Peyer's patch (tissue), 4 donors: ENCODE measurements around the gene PARP11. TPM values are rescaled to one million over a fixed set of nuclear protein-coding genes. Genes with fewer than 3 reads are reported as not detected.
"Not testable (repeated sequence)": the region's sequence is repeated elsewhere in the genome, so short reads cannot be mapped to it uniquely, and the experiment has no call there.

Source experiments
- DNase-seq, 3 donors: peaks; one replicate each; pipeline ENCODE4 v3.0.0-alpha.2; 2017 to 2019
- H3K27ac ChIP-seq, 4 donors: fragments of 200-600 bp; sonication (generic); one replicate each; pipeline ENCODE4 v1.5.1; 2016 to 2019
- H3K27me3 ChIP-seq, 2 donors: fragments of 200-600 bp; sonication (generic); one replicate each; pipeline ENCODE4 v1.5.1; 2019
- H3K36me3 ChIP-seq, 3 donors: fragments of 200-600 bp; sonication (generic); one replicate each; pipeline ENCODE4 v1.5.1; 2016 to 2019
- H3K4me1 ChIP-seq, 4 donors: fragments of 200-600 bp; sonication (generic); one replicate each; pipeline ENCODE4 v1.5.1; 2016 to 2019
- H3K4me3 ChIP-seq, 4 donors: fragments of 200-600 bp; sonication (generic); 1 replicate in 3 of 4; 2 replicates in 1 of 4; pipeline ENCODE4 v1.5.1; 2016 to 2019; ENCODE audit warnings: mild to moderate bottlenecking in 1 of 4
- H3K9me3 ChIP-seq, 4 donors: fragments of 200-600 bp; sonication (generic); one replicate each; pipeline ENCODE4 v1.5.1; 2016 to 2019; ENCODE audit warnings: mild to moderate bottlenecking in 1 of 4
- POLR2A ChIP-seq, 2 donors: fragments of 450-650 bp; IDR thresholded peaks; one replicate each; pipeline ENCODE4 v1.5.1; 2017; ENCODE audit warnings: antibody characterized with exemption in 2 of 2, mild to moderate bottlenecking in 2 of 2, moderate library complexity in 2 of 2
- total RNA-seq, 4 donors: library from RNA; depleted of rRNA; stranded (reverse); fragments of >200 nt; gene quantifications; one replicate each; pipeline ENCODE4 v1.1.0, GENCODE V29; 2016
- TF ChIP-seq, protein P1 (sequence below), 6 experiments: fragments of 450-650 bp in 4 of 6; fragments of 200-600 bp in 2 of 6; sonication (generic) in 1 of 6; IDR thresholded peaks; one replicate each; pipeline ENCODE4 v1.5.1; 2017 to 2019; ENCODE audit warnings: antibody characterized with exemption in 6 of 6, mild to moderate bottlenecking in 3 of 6, moderate library complexity in 1 of 6

PARP11 gene
- total RNA-seq, 4 donors from 2014 or later: 5.1 to 28.1 (median 6.9) TPM

DNA sequence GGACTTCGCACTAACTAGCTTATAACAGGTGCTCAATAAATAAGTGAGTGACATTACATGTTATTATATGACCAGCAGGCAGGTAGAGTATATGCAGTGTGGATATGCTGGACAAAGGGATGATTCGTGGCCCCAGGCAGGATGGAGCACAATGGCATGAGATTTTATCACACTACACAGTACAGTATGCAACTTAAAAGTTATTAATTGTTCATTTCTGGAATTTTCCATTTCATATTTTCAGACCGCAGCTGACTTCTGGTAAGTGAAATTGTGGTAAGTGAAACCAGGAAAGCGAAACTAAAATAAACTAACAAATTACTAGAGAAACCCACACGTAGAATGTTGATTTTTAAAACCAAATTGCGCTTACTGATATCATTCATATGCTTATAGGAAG is 3.3 kb downstream of the PARP11 start:
- H3K4me3 ChIP-seq: peak overlapping the region; percentile 19 to 49 (median 26)
- peak overlapping the region; percentile 60 to 91 (median 62) for H3K27ac ChIP-seq

GRCh38 chr12:3869433-3869832 is 3.8 kb downstream of the PARP11 start:
- Histone ChIP-seq H3K4me3 (peak overlapping the region in 2 of 4 donors; percentile 32 to 49), H3K4me1 (peaks cover 0 to 32% (median 6%) of the 10 kb centered on the region in 4 donors), H3K27ac (peak overlapping the region; percentile 60 to 91 (median 62)), H3K9me3 (peaks cover 0 to 3% (median 0%) of the 10 kb centered on the region in 4 donors), H3K36me3 (no peaks in the 10 kb centered on the region), H3K27me3 (no peaks in the 10 kb centered on the region)
- TF ChIP-seq POLR2A (IDR thresholded peaks at IDR 0.05): no peak
- TF ChIP-seq, protein P1, sequence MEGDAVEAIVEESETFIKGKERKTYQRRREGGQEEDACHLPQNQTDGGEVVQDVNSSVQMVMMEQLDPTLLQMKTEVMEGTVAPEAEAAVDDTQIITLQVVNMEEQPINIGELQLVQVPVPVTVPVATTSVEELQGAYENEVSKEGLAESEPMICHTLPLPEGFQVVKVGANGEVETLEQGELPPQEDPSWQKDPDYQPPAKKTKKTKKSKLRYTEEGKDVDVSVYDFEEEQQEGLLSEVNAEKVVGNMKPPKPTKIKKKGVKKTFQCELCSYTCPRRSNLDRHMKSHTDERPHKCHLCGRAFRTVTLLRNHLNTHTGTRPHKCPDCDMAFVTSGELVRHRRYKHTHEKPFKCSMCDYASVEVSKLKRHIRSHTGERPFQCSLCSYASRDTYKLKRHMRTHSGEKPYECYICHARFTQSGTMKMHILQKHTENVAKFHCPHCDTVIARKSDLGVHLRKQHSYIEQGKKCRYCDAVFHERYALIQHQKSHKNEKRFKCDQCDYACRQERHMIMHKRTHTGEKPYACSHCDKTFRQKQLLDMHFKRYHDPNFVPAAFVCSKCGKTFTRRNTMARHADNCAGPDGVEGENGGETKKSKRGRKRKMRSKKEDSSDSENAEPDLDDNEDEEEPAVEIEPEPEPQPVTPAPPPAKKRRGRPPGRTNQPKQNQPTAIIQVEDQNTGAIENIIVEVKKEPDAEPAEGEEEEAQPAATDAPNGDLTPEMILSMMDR (IDR thresholded peaks at IDR 0.05): no peak
- DNase-seq: no peak

More for the DNA sequence above, 3.3 kb downstream of the PARP11 start:
- peaks cover 0 to 3% (median 0%) of the 10 kb centered on the region in 4 donors for H3K9me3 ChIP-seq
- H3K36me3 ChIP-seq: no peaks in the 10 kb centered on the region
- peaks cover 0 to 32% (median 6%) of the 10 kb centered on the region in 4 donors for H3K4me1 ChIP-seq
- TF ChIP-seq POLR2A (IDR thresholded peaks at IDR 0.05): no peak
- TF ChIP-seq, protein P1 (IDR thresholded peaks at IDR 0.05): peak in 1 of 6 experiments; percentile 13
- no peaks in the 10 kb centered on the region for H3K27me3 ChIP-seq
- DNase-seq: no peak

DNA sequence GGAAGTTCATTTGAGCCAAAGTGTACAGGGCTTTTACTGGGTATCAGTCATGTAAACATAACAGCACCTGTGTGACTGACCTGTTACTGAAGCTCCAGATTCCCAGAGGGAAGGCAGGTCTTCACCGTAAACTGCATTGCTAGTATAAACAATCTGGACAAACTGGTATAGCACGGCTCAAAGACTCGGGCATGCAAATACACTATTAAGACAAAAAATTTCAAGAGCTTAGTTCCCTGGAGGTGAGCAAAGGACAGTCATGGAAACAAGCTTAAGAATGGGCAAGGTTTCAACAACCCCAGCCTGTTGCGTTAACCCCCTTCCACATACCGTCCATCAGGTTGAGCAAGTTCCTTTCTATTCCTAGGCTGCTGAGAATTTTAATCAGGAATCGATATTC is 9.4 kb downstream of the PARP11 start:
- DNase-seq: no peak
- TF ChIP-seq POLR2A (IDR thresholded peaks at IDR 0.05): no peak
- TF ChIP-seq, protein P1 (IDR thresholded peaks at IDR 0.05): no peak
- Histone ChIP-seq H3K9me3 (peaks cover 0 to 3% (median 0%) of the 10 kb centered on the region in 4 donors), H3K4me1 (no peaks in the 10 kb centered on the region), H3K36me3 (peaks cover 0 to under 1% (median 0%) of the 10 kb centered on the region in 3 donors), H3K27me3 (no peaks in the 10 kb centered on the region), H3K27ac (no peak overlapping the region), H3K4me3 (no peak overlapping the region)

DNA sequence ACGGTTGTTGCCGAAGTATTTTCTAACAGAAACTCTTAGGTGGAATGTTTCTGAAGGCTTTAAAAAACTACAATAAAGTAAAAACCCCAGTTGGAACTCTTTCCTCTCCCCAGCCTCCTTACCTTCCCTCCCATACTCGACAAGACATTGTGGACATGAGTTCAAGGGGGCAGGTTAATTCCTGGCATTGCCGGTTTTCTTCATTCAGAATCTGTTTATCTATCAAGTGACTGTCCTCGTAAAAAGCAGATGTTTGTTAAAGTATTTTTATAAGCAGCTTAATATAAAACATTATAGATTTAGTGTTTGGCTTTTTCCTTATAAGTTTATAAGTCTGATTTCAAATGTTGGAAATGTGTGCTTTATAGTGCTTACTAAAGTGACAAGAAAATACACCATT is 30.7 kb downstream of the PARP11 start:
- H3K36me3 ChIP-seq: no peaks in the 10 kb centered on the region
- H3K4me1 ChIP-seq: no peaks in the 10 kb centered on the region
- H3K4me3 ChIP-seq: no peak overlapping the region
- DNase-seq: no peak
- TF ChIP-seq, protein P1 (IDR thresholded peaks at IDR 0.05): no peak
- no peak for TF ChIP-seq POLR2A (IDR thresholded peaks at IDR 0.05)
- no peaks in the 10 kb centered on the region for H3K9me3 ChIP-seq
- H3K27ac ChIP-seq: no peak overlapping the region
- no peaks in the 10 kb centered on the region for H3K27me3 ChIP-seq

DNA sequence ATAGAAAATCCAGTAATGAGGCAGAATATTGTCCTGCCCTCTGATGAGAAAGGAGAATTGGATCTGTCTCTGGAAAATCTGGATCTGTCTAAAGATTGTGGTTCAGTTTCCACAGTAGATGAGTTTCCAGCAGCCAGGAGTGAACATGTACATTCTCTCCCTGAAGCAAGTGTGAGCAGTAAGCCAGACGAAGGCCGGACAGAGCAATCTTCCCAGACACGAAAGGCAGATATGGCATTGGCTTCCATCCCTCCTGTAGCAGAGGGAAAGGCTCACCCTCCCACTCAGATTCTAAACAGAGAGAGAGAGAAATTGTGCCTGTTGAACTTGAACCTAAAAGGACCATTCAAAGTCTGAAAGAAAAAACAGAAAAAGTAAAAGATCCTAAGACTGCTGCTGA is 31.4 kb downstream of the PARP11 start:
- Histone ChIP-seq H3K9me3 (no peaks in the 10 kb centered on the region), H3K4me3 (no peak overlapping the region), H3K27me3 (no peaks in the 10 kb centered on the region), H3K4me1 (no peaks in the 10 kb centered on the region), H3K27ac (no peak overlapping the region), H3K36me3 (no peaks in the 10 kb centered on the region)
- no peak for TF ChIP-seq POLR2A (IDR thresholded peaks at IDR 0.05)
- TF ChIP-seq, protein P1 (IDR thresholded peaks at IDR 0.05): no peak
- no peak for DNase-seq

GRCh38 chr12:3840833-3841232 is 32.4 kb downstream of the PARP11 start:
- not testable (repeated sequence) for H3K36me3 ChIP-seq, H3K27me3 ChIP-seq, DNase-seq, H3K4me1 ChIP-seq, H3K9me3 ChIP-seq, H3K27ac ChIP-seq, H3K4me3 ChIP-seq

DNA sequence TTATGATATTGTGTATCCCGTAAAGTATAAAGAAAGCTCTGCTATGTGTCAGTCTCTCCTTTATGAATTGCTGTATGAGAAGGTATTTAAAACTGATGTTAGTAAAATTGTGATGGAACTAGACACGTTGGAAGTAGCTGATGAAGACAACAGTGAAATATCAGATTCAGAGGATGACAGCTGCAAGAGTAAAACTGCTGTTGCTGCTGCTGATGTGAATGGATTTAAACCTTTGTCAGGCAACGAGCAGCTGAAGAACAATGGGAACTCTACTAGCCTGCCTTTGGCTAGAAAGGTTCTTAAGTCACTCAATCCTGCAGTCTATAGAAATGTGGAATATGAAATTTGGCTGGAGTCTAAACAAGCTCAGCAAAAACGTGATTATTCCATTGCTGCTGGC is 33.5 kb downstream of the PARP11 start:
- not testable (repeated sequence) for H3K27me3 ChIP-seq, DNase-seq, H3K9me3 ChIP-seq, H3K4me3 ChIP-seq, H3K4me1 ChIP-seq, H3K27ac ChIP-seq, H3K36me3 ChIP-seq

- H3K36me3 ChIP-seq, H3K4me1 ChIP-seq, H3K27ac ChIP-seq, H3K27me3 ChIP-seq, H3K9me3 ChIP-seq: not testable (repeated sequence)
- DNase-seq: peak in 2 of 3 donors; percentile 18 to 47
- H3K4me3 ChIP-seq: peak overlapping the region; percentile 19 to 35 (median 33)
Measured at GRCh38 chr12:3838701-3839548, 34.3 kb downstream of the PARP11 start.
